Right atrium auricular region (tissue), 2 donors: Measurements from ENCODE around the gene DAB2. TPM values are rescaled to one million over a fixed set of nuclear protein-coding genes. Genes with fewer than 3 reads are reported as not detected.

Experiments used
- DNase-seq: peaks from one replicate; pipeline ENCODE4 v3.0.0-alpha.2; 2019; ENCODE audit warnings: low spot score
- H3K27ac ChIP-seq, 2 donors: fragments of 200-600 bp; sonication (generic); 1 replicate in 1 of 2; 2 replicates in 1 of 2; pipeline ENCODE4 v1.5.1; 2016 to 2019
- H3K27me3 ChIP-seq, 2 donors: fragments of 200-600 bp; sonication (generic); one replicate each; pipeline versions ENCODE4 v1.5.1 to v1.6.0; 2017 to 2019
- H3K36me3 ChIP-seq: fragments of 200-600 bp; sonication (generic); one replicate; pipeline ENCODE4 v1.5.1; 2016
- H3K4me1 ChIP-seq, 2 donors: fragments of 200-600 bp; sonication (generic); one replicate each; pipeline versions ENCODE4 v1.5.1 to v1.6.0; 2017 to 2019
- H3K4me3 ChIP-seq, 2 donors: fragments of 200-600 bp; sonication (generic); 1 replicate in 1 of 2; 2 replicates in 1 of 2; pipeline ENCODE4 v1.5.1; 2017 to 2019; ENCODE audit warnings: mild to moderate bottlenecking in 1 of 2, moderate library complexity in 1 of 2
- H3K9me3 ChIP-seq, 2 donors: fragments of 200-600 bp; sonication (generic); one replicate each; pipeline ENCODE4 v1.5.1; 2019
- total RNA-seq, 2 donors: library from RNA; depleted of rRNA; stranded (reverse); fragments of >200 nt; gene quantifications; one replicate each; pipeline ENCODE4 v1.1.0, GENCODE V29; 2016
- TF ChIP-seq, protein P1 (sequence below), 2 donors: fragments of 200-600 bp; sonication (generic); IDR thresholded peaks; one replicate each; pipeline ENCODE4 v1.5.1; 2019; ENCODE audit warnings: antibody characterized with exemption in 2 of 2

The DAB2 gene
- total RNA-seq, 2 donors from 2014 or later, result 17.5 to 29.2 TPM

DNA sequence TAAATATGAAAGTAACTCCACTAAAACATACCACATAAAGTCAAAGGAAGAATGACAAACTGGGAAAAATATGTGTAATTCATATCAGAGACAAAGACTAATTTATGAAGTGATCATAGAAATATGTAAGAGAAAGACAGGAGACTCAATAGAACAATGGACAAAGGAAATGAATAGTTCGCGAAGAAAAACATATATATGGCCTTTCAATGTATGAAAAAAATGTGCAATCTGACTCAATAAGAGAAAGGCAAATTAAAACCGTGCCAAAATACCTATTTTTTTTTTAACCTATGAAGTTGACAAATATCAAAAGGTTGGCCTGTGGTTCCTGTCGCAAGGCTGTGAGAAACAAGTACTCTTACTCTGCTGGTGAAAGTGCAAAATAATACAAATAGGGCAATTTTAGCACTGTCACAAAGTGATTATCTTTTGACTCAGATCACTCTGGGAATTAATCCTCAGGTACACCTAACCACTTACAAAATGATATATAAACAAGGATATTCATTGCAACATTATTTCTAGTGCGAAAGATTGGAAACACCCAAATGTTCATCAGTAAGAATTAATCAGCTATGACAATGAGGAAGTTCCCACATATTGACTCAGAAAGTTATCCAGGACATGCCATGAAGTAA lies 64.2 kb downstream of the DAB2 start:
- H3K36me3 ChIP-seq, result no peaks in the 10 kb centered on the region
- H3K9me3 ChIP-seq, result no peaks in the 10 kb centered on the region
- H3K4me3 ChIP-seq, result no peak overlapping the region
- no peak overlapping the region for H3K27ac ChIP-seq
- no peaks in the 10 kb centered on the region for H3K27me3 ChIP-seq
- DNase-seq, result no peak
- H3K4me1 ChIP-seq, result no peaks in the 10 kb centered on the region
- TF ChIP-seq, protein P1, sequence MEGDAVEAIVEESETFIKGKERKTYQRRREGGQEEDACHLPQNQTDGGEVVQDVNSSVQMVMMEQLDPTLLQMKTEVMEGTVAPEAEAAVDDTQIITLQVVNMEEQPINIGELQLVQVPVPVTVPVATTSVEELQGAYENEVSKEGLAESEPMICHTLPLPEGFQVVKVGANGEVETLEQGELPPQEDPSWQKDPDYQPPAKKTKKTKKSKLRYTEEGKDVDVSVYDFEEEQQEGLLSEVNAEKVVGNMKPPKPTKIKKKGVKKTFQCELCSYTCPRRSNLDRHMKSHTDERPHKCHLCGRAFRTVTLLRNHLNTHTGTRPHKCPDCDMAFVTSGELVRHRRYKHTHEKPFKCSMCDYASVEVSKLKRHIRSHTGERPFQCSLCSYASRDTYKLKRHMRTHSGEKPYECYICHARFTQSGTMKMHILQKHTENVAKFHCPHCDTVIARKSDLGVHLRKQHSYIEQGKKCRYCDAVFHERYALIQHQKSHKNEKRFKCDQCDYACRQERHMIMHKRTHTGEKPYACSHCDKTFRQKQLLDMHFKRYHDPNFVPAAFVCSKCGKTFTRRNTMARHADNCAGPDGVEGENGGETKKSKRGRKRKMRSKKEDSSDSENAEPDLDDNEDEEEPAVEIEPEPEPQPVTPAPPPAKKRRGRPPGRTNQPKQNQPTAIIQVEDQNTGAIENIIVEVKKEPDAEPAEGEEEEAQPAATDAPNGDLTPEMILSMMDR (IDR thresholded peaks at IDR 0.05), result no peak

- no peak for DNase-seq
- H3K9me3 ChIP-seq, result no peaks in the 10 kb centered on the region
- H3K36me3 ChIP-seq, result no peaks in the 10 kb centered on the region
- H3K4me1 ChIP-seq, result no peaks in the 10 kb centered on the region
- no peak overlapping the region for H3K27ac ChIP-seq
- H3K4me3 ChIP-seq, result no peak overlapping the region
- TF ChIP-seq, protein P1 (IDR thresholded peaks at IDR 0.05), result no peak
- no peaks in the 10 kb centered on the region for H3K27me3 ChIP-seq
These were observed 68.5 kb downstream of the DAB2 start for GRCh38 chr5:39356263-39356662.

DNA sequence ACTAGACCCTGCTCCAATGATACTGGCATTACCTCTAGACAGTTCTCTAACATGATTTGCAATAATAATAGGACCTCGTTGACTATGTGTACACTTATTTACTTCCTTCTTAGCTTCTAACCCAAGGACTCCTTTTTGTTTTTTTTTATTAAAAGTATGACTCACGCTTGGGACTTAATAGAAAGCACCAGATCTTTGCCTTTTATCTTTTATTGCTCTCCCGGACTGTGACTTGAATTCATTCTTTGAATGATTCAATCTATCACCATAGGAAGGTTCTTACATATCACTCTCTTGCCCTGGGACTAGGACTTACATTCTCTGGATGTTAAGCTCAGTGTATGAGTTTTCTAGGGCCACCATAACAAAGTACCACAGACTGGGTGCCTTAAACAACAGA lies 69.5 kb downstream of the DAB2 start:
- Histone ChIP-seq H3K4me3 (no peak overlapping the region), H3K36me3 (no peaks in the 10 kb centered on the region), H3K4me1 (no peaks in the 10 kb centered on the region), H3K27ac (no peak overlapping the region), H3K9me3 (no peaks in the 10 kb centered on the region), H3K27me3 (no peaks in the 10 kb centered on the region)
- no peak for DNase-seq
- TF ChIP-seq, protein P1 (IDR thresholded peaks at IDR 0.05), result no peak

DNA sequence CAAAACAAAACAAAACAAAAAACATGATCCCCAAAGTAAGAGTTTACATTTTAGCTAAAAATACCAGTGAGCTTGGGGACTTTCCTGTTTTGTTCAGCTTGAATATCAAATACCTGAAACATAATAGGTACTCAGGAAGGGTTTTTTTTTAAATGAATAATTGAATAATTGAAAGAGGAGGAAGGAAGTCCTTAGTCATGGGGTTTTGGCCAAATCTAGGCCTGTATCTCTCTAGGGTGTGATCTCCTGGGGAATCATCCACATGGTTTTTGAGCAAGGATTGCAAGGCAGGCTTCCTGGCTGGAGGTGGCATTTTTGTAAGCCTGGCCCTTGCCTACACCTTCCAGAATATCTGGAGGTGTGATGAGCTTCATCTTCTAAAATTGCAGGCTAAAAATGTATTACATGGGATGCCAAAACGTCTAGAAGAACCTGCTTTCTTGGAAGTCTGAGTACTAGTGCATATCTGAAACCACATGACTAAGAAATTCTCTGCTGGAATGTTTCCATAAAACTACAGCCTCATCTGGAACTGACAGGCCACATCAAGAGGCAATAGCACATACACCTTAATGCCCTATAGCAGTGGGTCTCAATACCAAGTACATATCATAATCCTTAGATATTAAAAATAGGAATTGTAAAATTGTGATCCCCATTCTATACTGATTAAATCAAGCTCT lies 70.9 kb downstream of the DAB2 start:
- H3K36me3 ChIP-seq, result no peaks in the 10 kb centered on the region
- no peak for DNase-seq
- no peaks in the 10 kb centered on the region for H3K9me3 ChIP-seq
- TF ChIP-seq, protein P1 (IDR thresholded peaks at IDR 0.05), result no peak
- H3K4me1 ChIP-seq, result no peaks in the 10 kb centered on the region
- H3K27me3 ChIP-seq, result no peaks in the 10 kb centered on the region
- H3K4me3 ChIP-seq, result no peak overlapping the region
- no peak overlapping the region for H3K27ac ChIP-seq

- Histone ChIP-seq H3K36me3 (no peaks in the 10 kb centered on the region), H3K27ac (no peak overlapping the region), H3K9me3 (no peaks in the 10 kb centered on the region), H3K4me1 (no peaks in the 10 kb centered on the region), H3K27me3 (no peaks in the 10 kb centered on the region), H3K4me3 (no peak overlapping the region)
- TF ChIP-seq, protein P1 (IDR thresholded peaks at IDR 0.05), result no peak
- no peak for DNase-seq
These were observed 71.8 kb downstream of the DAB2 start for GRCh38 chr5:39352951-39353350.
